Glutamatergic neuron (in vitro differentiated cells): ENCODE results near the gene DCTPP1. TPM values are rescaled to one million over a fixed set of nuclear protein-coding genes. Genes with fewer than 3 reads are reported as not detected.

ENCODE experiments used
- DNase-seq: peaks from one replicate; pipeline ENCODE4 v3.0.0; 2022
- H3K27ac Mint-ChIP-seq: one replicate; pipeline ENCODE4 v1.8.0; 2020; ENCODE audit warnings: mild to moderate bottlenecking, mixed read lengths, inconsistent platforms; ENCODE audit not compliant: unreplicated experiment
- H3K27me3 Mint-ChIP-seq: one replicate; pipeline ENCODE4 v1.8.0; 2020; ENCODE audit warnings: mild to moderate bottlenecking, moderate library complexity, mixed read lengths, inconsistent platforms; ENCODE audit not compliant: unreplicated experiment
- H3K36me3 Mint-ChIP-seq: one replicate; pipeline ENCODE4 v1.8.0; 2020; ENCODE audit warnings: mild to moderate bottlenecking, mixed read lengths, inconsistent platforms; ENCODE audit not compliant: unreplicated experiment
- H3K4me1 Mint-ChIP-seq: one replicate; pipeline ENCODE4 v1.8.0; 2020; ENCODE audit warnings: mild to moderate bottlenecking, low read depth, mixed read lengths, inconsistent platforms; ENCODE audit not compliant: unreplicated experiment
- H3K4me3 Mint-ChIP-seq: one replicate; pipeline ENCODE4 v1.8.0; 2020; ENCODE audit warnings: mild to moderate bottlenecking, mixed read lengths, inconsistent platforms; ENCODE audit not compliant: unreplicated experiment
- H3K9me3 Mint-ChIP-seq: one replicate; pipeline ENCODE4 v1.8.0; 2020; ENCODE audit warnings: mild to moderate bottlenecking, moderate library complexity, mixed read lengths, inconsistent platforms; ENCODE audit not compliant: unreplicated experiment
- total RNA-seq: library from RNA; stranded (reverse); fragmentation: NEBNext Ultra II Directional; extraction: Animal tissue kit (Norgen Biotek cat#: 25700); gene quantifications from one replicate; pipeline ENCODE4 v1.2.1, GENCODE V29; 2021; ENCODE audit not compliant: unreplicated experiment
- TF ChIP-seq, protein P1 (sequence below): fragments of 200-600 bp; sonication (generic); IDR thresholded peaks from one replicate; pipeline ENCODE4 v1.5.0; 2021; ENCODE audit not compliant: partially characterized antibody, unreplicated experiment

Gene DCTPP1
- total RNA-seq, 1 donor from 2014 or later, result 37.6 TPM

DNA sequence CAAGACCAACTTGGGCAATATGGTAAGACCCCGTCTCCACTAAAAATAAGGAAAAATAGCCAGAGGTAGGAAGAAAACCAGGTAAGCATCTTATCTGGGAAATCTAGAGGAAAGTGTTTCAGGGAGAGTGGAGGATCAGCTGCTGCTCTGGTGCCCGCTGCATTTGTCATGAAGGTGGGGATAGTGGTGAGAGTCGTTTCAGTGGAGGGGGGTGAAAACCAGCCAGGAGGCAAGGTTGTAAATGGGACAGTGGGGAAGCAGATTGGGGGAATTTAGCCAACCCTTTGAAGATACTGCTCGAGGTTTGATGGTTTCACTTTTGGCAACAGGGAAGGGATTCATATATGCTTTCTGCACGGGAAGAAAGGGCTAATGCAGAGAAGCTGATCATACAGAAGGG is 8.8 kb downstream of the DCTPP1 start:
- Mint-ChIP-seq H3K36me3 (no peaks in the 10 kb centered on the region), H3K9me3 (peaks cover 9% of the 10 kb centered on the region), H3K4me3 (no peak overlapping the region), H3K27me3 (peaks cover 14% of the 10 kb centered on the region), H3K27ac (no peak overlapping the region), H3K4me1 (peaks cover 3% of the 10 kb centered on the region)
- no peak for DNase-seq
- TF ChIP-seq, protein P1, sequence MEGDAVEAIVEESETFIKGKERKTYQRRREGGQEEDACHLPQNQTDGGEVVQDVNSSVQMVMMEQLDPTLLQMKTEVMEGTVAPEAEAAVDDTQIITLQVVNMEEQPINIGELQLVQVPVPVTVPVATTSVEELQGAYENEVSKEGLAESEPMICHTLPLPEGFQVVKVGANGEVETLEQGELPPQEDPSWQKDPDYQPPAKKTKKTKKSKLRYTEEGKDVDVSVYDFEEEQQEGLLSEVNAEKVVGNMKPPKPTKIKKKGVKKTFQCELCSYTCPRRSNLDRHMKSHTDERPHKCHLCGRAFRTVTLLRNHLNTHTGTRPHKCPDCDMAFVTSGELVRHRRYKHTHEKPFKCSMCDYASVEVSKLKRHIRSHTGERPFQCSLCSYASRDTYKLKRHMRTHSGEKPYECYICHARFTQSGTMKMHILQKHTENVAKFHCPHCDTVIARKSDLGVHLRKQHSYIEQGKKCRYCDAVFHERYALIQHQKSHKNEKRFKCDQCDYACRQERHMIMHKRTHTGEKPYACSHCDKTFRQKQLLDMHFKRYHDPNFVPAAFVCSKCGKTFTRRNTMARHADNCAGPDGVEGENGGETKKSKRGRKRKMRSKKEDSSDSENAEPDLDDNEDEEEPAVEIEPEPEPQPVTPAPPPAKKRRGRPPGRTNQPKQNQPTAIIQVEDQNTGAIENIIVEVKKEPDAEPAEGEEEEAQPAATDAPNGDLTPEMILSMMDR, result no peak

DNA sequence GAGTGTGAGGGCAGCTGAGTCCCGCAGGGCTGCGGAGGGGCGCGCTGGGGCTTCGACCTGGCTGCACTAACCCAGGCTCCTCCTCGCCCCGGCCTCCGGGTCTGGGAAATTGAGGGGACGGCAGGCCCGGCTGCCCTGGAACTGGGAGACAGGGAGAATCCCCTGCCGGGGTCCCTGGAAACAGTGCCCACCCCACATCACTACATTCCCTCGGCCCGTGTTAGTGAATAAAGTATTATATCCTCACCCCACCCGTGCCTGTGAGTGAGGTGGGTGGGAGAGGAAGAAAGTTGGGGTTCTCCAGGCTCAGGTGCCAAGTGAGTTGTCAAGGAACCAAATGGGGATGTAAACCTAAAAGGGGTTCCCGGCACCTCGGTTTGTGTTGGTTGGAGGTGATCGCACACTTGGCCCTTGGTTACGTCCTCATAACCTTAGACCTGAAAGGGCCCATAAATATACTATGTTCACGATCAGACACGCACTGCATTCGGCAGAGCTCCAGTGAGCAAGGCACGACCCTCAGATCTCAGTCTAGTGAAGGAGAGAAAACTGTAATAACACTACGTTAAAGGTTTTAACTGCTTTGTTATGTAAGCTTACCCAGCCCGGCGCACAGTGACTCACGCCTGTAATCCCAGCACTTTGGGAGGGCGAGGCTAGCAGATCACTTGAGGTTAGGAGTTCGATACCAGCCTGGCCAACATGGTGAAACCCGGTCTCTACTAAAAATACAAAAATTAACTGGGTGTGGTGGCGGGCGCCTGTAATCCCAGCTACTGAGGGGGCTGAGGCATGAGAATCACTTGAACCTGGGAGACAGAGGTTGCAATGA is 11.3 kb downstream of the DCTPP1 start:
- no peaks in the 10 kb centered on the region for H3K36me3 Mint-ChIP-seq
- H3K4me3 Mint-ChIP-seq, result peak overlapping the region; percentile 74
- no peak for DNase-seq
- peaks cover 3% of the 10 kb centered on the region for H3K4me1 Mint-ChIP-seq
- peaks cover 9% of the 10 kb centered on the region for H3K9me3 Mint-ChIP-seq
- H3K27ac Mint-ChIP-seq, result peak overlapping the region; percentile 44
- TF ChIP-seq, protein P1, result no peak
- H3K27me3 Mint-ChIP-seq, result peaks cover 14% of the 10 kb centered on the region

DNA sequence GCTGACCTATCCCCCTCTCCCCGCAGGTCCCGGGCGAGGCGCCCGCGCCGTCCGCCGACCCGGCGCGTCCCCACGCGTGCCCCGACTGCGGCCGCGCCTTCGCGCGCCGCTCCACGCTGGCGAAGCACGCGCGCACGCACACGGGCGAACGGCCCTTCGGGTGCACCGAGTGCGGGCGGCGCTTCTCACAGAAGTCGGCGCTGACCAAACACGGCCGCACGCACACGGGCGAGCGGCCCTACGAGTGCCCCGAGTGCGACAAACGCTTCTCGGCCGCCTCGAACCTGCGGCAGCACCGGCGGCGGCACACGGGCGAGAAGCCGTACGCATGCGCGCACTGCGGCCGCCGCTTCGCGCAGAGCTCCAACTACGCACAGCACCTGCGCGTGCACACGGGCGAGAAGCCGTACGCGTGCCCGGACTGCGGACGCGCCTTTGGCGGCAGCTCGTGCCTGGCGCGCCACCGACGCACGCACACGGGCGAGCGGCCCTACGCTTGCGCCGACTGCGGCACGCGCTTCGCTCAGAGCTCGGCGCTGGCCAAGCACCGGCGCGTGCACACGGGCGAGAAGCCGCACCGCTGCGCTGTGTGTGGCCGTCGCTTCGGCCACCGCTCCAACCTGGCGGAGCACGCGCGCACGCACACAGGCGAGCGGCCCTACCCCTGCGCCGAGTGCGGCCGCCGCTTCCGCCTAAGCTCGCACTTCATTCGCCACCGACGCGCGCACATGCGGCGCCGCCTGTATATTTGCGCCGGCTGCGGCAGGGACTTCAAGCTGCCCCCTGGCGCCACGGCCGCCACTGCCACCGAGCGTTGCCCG is 12.1 kb downstream of the DCTPP1 start:
- Mint-ChIP-seq H3K27ac (no peak overlapping the region), H3K36me3 (no peaks in the 10 kb centered on the region), H3K4me3 (no peak overlapping the region), H3K9me3 (peaks cover 9% of the 10 kb centered on the region), H3K27me3 (peaks cover 14% of the 10 kb centered on the region), H3K4me1 (peaks cover 3% of the 10 kb centered on the region)
- TF ChIP-seq, protein P1, result no peak
- DNase-seq, result peak; percentile 86

DNA sequence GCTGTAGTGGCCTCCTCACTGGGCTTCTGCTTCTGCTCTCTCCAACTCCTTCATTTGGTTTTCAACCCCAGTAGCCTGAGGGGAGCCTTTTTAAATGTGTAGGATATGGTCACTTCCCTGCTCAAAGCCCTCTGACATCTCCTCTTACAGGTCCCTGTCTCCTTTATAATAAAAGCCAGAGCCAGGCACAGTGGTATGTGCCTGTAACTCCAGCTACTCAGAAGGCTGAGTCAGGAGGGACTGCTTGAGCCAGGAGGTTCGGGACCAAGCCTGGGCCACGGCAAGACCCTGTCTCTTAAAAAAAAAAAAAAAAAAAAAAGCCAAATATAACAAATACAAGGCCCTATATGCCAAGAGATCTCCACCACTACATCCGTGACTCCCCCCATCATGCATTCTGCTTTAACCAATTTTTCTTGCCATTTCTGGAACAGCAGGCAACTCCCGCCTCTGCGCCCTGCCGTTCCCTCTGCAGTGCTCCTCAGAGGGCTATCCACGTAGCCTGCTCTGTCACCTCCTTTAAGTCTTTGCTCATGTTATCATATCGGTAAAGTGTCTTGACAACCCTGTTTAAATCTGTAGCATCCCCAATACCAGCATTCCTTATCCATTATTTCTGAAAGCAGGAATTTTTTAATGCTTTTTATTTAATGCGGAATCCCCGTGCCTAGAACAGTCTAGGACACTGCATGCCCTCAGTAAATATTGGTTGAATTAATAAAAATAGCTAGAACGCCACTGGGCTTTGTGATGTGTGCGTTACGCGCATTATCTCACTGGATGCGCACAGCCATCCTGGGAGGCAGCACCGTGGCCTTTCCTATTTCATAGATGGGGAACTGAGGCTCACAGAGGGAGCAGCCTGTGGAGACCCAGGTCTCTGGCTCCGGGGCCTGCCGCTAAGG is 13.0 kb downstream of the DCTPP1 start:
- TF ChIP-seq, protein P1, result no peak
- Mint-ChIP-seq H3K9me3 (peaks cover 9% of the 10 kb centered on the region), H3K4me1 (peaks cover 3% of the 10 kb centered on the region), H3K27ac (peak overlapping the region; percentile 20), H3K36me3 (no peaks in the 10 kb centered on the region), H3K27me3 (peaks cover 14% of the 10 kb centered on the region), H3K4me3 (peak overlapping the region; percentile 33)
- DNase-seq, result no peak
